GM23338 (cell line): Measurements from ENCODE around the gene LRIT1. TPM values are rescaled to one million over a fixed set of nuclear protein-coding genes. Genes with fewer than 3 reads are reported as not detected.

ENCODE experiments used
- ATAC-seq: fragments of 200-7000 bp; cut with Tn5 transposase; 3 replicates; pipeline ENCODE4 v1.9.1; 2020
- DNase-seq: peaks from one replicate; pipeline ENCODE4 v3.0.0-alpha.2; 2015; ENCODE audit warnings: low spot score
- H2AFZ ChIP-seq: fragments of 200-600 bp; sonication (generic); 2 replicates; pipeline ENCODE4 v1.8.0; 2016; ENCODE audit warnings: antibody characterized with exemption, mild to moderate bottlenecking, moderate library complexity
- H3F3A ChIP-seq: fragments of 200-600 bp; sonication (generic); replicated peaks from 2 replicates; pipeline ENCODE4 v1.8.0; 2017; ENCODE audit warnings: antibody characterized with exemption, mixed run types, low read depth
- H3K27ac ChIP-seq: fragments of 200-600 bp; sonication (generic); 2 replicates; pipeline ENCODE4 v1.6.1; 2016; ENCODE audit warnings: low read depth
- H3K27me3 ChIP-seq: fragments of 200-600 bp; sonication (generic); 2 replicates; pipeline ENCODE4 v1.8.0; 2016; ENCODE audit warnings: mild to moderate bottlenecking, mixed run types, moderate library complexity; ENCODE audit not compliant: insufficient read depth
- H3K36me3 ChIP-seq: fragments of 200-600 bp; sonication (generic); 2 replicates; pipeline ENCODE4 v1.8.0; 2016; ENCODE audit warnings: mild to moderate bottlenecking; ENCODE audit not compliant: insufficient read depth
- H3K4me1 ChIP-seq: fragments of 200-600 bp; sonication (generic); 2 replicates; pipeline ENCODE4 v1.8.0; 2016; ENCODE audit warnings: mild to moderate bottlenecking, moderate library complexity; ENCODE audit not compliant: insufficient read depth
- H3K4me2 ChIP-seq: fragments of 200-600 bp; sonication (generic); 2 replicates; pipeline ENCODE4 v1.7.1; 2017; ENCODE audit warnings: mixed run types
- H3K4me3 ChIP-seq: fragments of 200-600 bp; sonication (generic); 2 replicates; pipeline ENCODE4 v1.6.1; 2016; ENCODE audit warnings: mixed run types
- H3K79me2 ChIP-seq: fragments of 200-600 bp; sonication (generic); replicated peaks from 2 replicates; pipeline ENCODE4 v1.8.0; 2017; ENCODE audit warnings: mild to moderate bottlenecking; ENCODE audit not compliant: insufficient read depth
- H3K9me2 ChIP-seq: fragments of 200-600 bp; sonication (generic); 2 replicates; pipeline ENCODE4 v1.8.0; 2017; ENCODE audit not compliant: insufficient read depth
- H4K20me1 ChIP-seq: fragments of 200-600 bp; sonication (generic); replicated peaks from 2 replicates; pipeline ENCODE4 v1.8.0; 2017; ENCODE audit warnings: mild to moderate bottlenecking; ENCODE audit not compliant: insufficient read depth
- H3K27ac Mint-ChIP-seq: 2 replicates; pipeline ENCODE4 v1.8.0; 2020; ENCODE audit warnings: inconsistent platforms, mild to moderate bottlenecking, moderate library complexity, mixed read lengths
- H3K27me3 Mint-ChIP-seq: 3 replicates; pipeline ENCODE4 v1.8.0; 2022; ENCODE audit warnings: low read depth, mild to moderate bottlenecking, moderate library complexity, mixed read lengths, inconsistent platforms; ENCODE audit not compliant: insufficient read depth, poor library complexity
- H3K36me3 Mint-ChIP-seq: 3 replicates; pipeline ENCODE4 v1.8.0; 2021; ENCODE audit warnings: low read depth, mild to moderate bottlenecking, inconsistent platforms, moderate library complexity, mixed read lengths
- H3K4me1 Mint-ChIP-seq: 3 replicates; pipeline ENCODE4 v1.8.0; 2020; ENCODE audit warnings: mild to moderate bottlenecking, inconsistent platforms, mixed read lengths
- H3K4me3 Mint-ChIP-seq: 3 replicates; pipeline ENCODE4 v1.8.0; 2021; ENCODE audit warnings: moderate library complexity, mild to moderate bottlenecking, inconsistent platforms, mixed read lengths
- H3K9me3 Mint-ChIP-seq: 3 replicates; pipeline ENCODE4 v1.8.0; 2020; ENCODE audit warnings: moderate library complexity, mild to moderate bottlenecking, inconsistent platforms, mixed read lengths
- CREB1 ChIP-seq: fragments of 250-450 bp; sonication (Bioruptor Pico); IDR thresholded peaks from 2 replicates; pipeline ENCODE4 v1.5.0; 2020; ENCODE audit warnings: low read depth, mild to moderate bottlenecking, moderate library complexity
- EZH2 ChIP-seq: fragments of 200-600 bp; sonication (generic); IDR thresholded peaks from one replicate; pipeline ENCODE4 v1.8.0; 2017; ENCODE audit warnings: antibody characterized with exemption, mild to moderate bottlenecking, low read depth; ENCODE audit not compliant: unreplicated experiment
- JUNB ChIP-seq: IDR thresholded peaks from one replicate; pipeline ENCODE4 v1.6.1; 2016; ENCODE audit warnings: antibody characterized with exemption; ENCODE audit not compliant: unreplicated experiment
- POLR2AphosphoS5 ChIP-seq: IDR thresholded peaks from 2 replicates; pipeline ENCODE4 v1.6.1; 2016; ENCODE audit warnings: antibody characterized with exemption, low read depth
- REST ChIP-seq: IDR thresholded peaks from one replicate; pipeline ENCODE4 v1.6.1; 2018; ENCODE audit warnings: antibody characterized with exemption; ENCODE audit not compliant: unreplicated experiment
- ZNF462 ChIP-seq: fragments of 250-450 bp; sonication (Bioruptor Pico); IDR thresholded peaks from 2 replicates; pipeline ENCODE4 v1.5.0; 2020; ENCODE audit warnings: mild to moderate bottlenecking, moderate library complexity
- polyA plus RNA-seq: library from polyadenylated mRNA; unstranded; fragments of >200 nt; fragmentation: Nextera tagmentation; extraction: Ambion mirVana; gene quantifications from 2 replicates; pipeline ENCODE4 v1.2.1, GENCODE V29; 2016
- total RNA-seq: library from RNA; depleted of rRNA; stranded (reverse); fragments of >200 nt; shearing (Covaris generic); gene quantifications from 2 replicates; pipeline ENCODE4 v1.2.3, GENCODE V29; 2014

The LRIT1 gene
- total and polyA plus RNA-seq, 2 experiments from 2014 or later: 0.07 TPM; not detected in 1

DNA sequence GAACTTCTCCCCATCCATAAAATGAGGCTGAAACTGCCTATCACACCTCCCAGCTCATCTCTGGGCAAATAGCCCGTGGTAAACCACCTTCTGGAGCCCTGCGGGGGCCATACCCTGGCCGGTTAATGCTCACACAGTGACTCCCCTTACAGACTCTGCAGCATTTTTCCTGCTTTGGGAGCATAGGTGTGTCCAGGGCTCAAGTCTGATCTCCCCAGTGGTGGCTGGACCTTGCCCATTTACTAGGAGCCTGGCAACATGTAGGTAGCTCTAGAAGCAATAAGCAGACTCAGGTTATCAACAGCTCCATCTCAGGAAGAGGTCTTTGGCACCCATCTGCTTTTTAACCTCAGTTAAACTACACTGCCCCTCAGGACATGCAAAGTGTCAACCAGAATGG lies 52.5 kb downstream of the LRIT1 start (continued):
- no peak for TF ChIP-seq ZNF462 (CRISPR knock-in tag)

DNA sequence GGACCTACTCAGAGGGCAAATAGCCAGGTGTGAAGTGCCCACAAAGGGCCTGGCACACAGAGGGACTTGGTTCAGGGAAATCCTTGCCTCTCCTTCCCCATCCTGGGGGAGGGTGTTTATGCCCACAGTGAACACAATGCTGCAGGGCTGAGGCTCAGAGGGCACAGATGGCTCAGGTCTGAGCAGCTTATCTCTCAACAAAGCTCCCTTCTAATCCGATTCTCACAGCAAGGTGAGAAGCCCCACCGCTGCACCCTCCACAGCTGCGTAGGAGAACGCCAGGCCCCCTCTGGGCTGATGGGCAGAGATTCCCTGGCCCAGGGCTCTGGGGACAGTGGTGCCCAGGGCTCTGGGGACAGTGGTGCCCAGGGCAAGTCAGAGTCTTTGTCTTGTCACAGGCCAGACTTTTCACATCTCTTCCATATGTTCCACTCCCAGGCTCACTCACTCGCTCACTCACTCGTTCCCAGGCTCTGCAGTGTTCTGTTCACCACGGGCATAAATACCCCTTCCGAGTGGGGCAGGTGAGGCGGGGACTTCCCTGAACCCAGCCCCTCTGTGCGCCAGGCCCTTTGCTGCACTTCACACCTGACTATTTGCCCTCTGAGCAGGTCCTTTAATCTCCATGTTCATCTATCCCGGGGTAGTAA lies 55.7 kb downstream of the LRIT1 start:
- no peak overlapping the region for H3K4me3 ChIP-seq
- no peaks in the 10 kb centered on the region for H3K79me2 ChIP-seq
- H3K27me3 Mint-ChIP-seq: peaks cover 1% of the 10 kb centered on the region
- ATAC-seq (no peak), DNase-seq (no peak)
- no peak overlapping the region for H3K27ac Mint-ChIP-seq
- H3K9me3 Mint-ChIP-seq: peaks cover 12% of the 10 kb centered on the region; the same call in 2 of the 3 replicates
- H3K36me3 ChIP-seq: no peaks in the 10 kb centered on the region
- H3K27ac ChIP-seq: no peak overlapping the region
- H3K27me3 ChIP-seq: no peaks in the 10 kb centered on the region
- H3K4me3 Mint-ChIP-seq: no peak overlapping the region
- H3K9me2 ChIP-seq: no peaks in the 10 kb centered on the region
- no peaks in the 10 kb centered on the region for H3F3A ChIP-seq
- H4K20me1 ChIP-seq: no peaks in the 10 kb centered on the region
- H3K4me2 ChIP-seq: no peak overlapping the region
- H3K4me1 Mint-ChIP-seq: no peaks in the 10 kb centered on the region
- H3K4me1 ChIP-seq: no peaks in the 10 kb centered on the region
- no peaks in the 10 kb centered on the region for H3K36me3 Mint-ChIP-seq
- H2AFZ ChIP-seq: 0 out of 2 replicates have a peak overlapping the region, but pooled peaks have one; percentile 2
- TF ChIP-seq REST (no peak), JUNB (no peak), POLR2AphosphoS5 (no peak), EZH2 (no peak), CREB1 (CRISPR knock-in tag) (no peak)
